DOHH2 (cell line): ENCODE data around the gene LRRC71.
"Not testable (repeated sequence)": the region's sequence is repeated elsewhere in the genome, so short reads cannot be mapped to it uniquely, and the experiment has no call there.

Experiments used
- H3F3A ChIP-seq: fragments of 200-600 bp; sonication (generic), shearing (Covaris generic); 2 replicates; pipeline ENCODE4 v1.6.0; 2016; ENCODE audit warnings: antibody characterized with exemption, mild to moderate bottlenecking; ENCODE audit not compliant: control insufficient read depth, insufficient read depth
- H3K27ac ChIP-seq: fragments of 200-600 bp; sonication (generic); 2 replicates; pipeline ENCODE4 v1.5.1; 2014; ENCODE audit warnings: low read depth, mild to moderate bottlenecking, low read length, moderate library complexity
- H3K27me3 ChIP-seq: fragments of 200-600 bp; sonication (generic); 2 replicates; pipeline ENCODE4 v1.6.1; 2014; ENCODE audit warnings: mild to moderate bottlenecking, low read length, mixed read lengths; ENCODE audit not compliant: control insufficient read depth
- H3K36me3 ChIP-seq: fragments of 200-600 bp; sonication (generic); 2 replicates; pipeline ENCODE4 v1.6.1; 2014; ENCODE audit warnings: mild to moderate bottlenecking, low read length, moderate library complexity, mixed read lengths; ENCODE audit not compliant: control insufficient read depth
- H3K4me1 ChIP-seq: fragments of 200-600 bp; sonication (generic); 2 replicates; pipeline ENCODE4 v1.6.1; 2014; ENCODE audit warnings: mild to moderate bottlenecking, low read length, mixed read lengths; ENCODE audit not compliant: control insufficient read depth
- H3K4me2 ChIP-seq: fragments of 200-600 bp; sonication (generic); 2 replicates; pipeline ENCODE4 v1.6.0; 2014; ENCODE audit warnings: mild to moderate bottlenecking, low read length, moderate library complexity
- H3K4me3 ChIP-seq: fragments of 200-600 bp; sonication (generic); 2 replicates; pipeline ENCODE4 v1.5.1; 2014; ENCODE audit warnings: mild to moderate bottlenecking, low read length, mixed read lengths
- H3K79me2 ChIP-seq: fragments of 200-600 bp; sonication (generic); 2 replicates; pipeline ENCODE4 v1.6.1; 2014; ENCODE audit warnings: mild to moderate bottlenecking, low read length, mixed read lengths; ENCODE audit not compliant: control insufficient read depth
- H3K9me2 ChIP-seq: fragments of 200-600 bp; sonication (generic); replicated peaks from 2 replicates; pipeline ENCODE4 v1.6.1; 2014; ENCODE audit warnings: mild to moderate bottlenecking, low read length, mixed read lengths; ENCODE audit not compliant: control insufficient read depth
- H3K9me3 ChIP-seq: fragments of 200-600 bp; sonication (generic); 2 replicates; pipeline ENCODE4 v1.6.1; 2014; ENCODE audit warnings: antibody characterized with exemption, low read length, mixed read lengths; ENCODE audit not compliant: control insufficient read depth, insufficient read depth
- H4K20me1 ChIP-seq: fragments of 200-600 bp; sonication (generic); 2 replicates; pipeline ENCODE4 v1.6.0; 2014; ENCODE audit warnings: low read depth, mild to moderate bottlenecking, antibody characterized with exemption, low read length, moderate library complexity; ENCODE audit not compliant: control insufficient read depth, insufficient read depth
- EZH2phosphoT487 ChIP-seq: fragments of 200-600 bp; sonication (generic); IDR thresholded peaks from 2 replicates; pipeline ENCODE4 v1.6.1; 2017; ENCODE audit warnings: borderline replicate concordance, mild to moderate bottlenecking, antibody characterized with exemption, low read length, moderate library complexity, mixed read lengths
- TF ChIP-seq, protein P1 (sequence below): fragments of 200-600 bp; sonication (generic); IDR thresholded peaks from one replicate; pipeline ENCODE4 v1.5.1; 2014; ENCODE audit warnings: antibody characterized with exemption, mild to moderate bottlenecking, low read depth, low read length; ENCODE audit not compliant: poor library complexity, severe bottlenecking

The LRRC71 gene

GRCh38 chr1:156926175-156926574 lies 5.7 kb downstream of the LRRC71 start:
- H3K4me3 ChIP-seq = no peak overlapping the region
- H3K27me3 ChIP-seq = peaks cover 39% of the 10 kb centered on the region
- no peak overlapping the region for H3K4me2 ChIP-seq

DNA sequence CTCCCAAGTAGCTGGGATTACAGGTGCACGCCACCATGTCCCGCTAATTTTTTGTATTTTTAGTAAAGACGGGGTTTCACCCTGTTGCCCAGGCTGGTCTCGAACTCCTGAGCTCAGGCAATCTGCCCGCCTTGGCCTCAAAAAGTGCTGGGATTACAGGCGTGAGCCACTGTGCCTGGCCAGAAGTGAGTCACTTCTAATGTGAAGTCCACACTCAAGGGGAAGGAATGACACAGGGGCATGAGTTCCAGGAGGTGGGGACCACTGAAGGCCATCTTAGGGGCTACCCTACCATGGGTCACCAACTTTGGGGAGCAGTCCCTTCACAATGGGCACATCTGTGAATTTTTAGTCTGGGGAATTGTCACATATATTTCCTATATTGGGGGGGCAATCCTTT lies 6.3 kb downstream of the LRRC71 start:
- not testable (repeated sequence) for H3K4me2 ChIP-seq, H3K36me3 ChIP-seq, H3K4me1 ChIP-seq, H3F3A ChIP-seq, H3K9me2 ChIP-seq, H3K79me2 ChIP-seq, H3K27ac ChIP-seq, H3K9me3 ChIP-seq, H3K4me3 ChIP-seq, H4K20me1 ChIP-seq
- H3K27me3 ChIP-seq = peaks cover 37% of the 10 kb centered on the region

More at GRCh38 chr1:156926175-156926574, 5.7 kb downstream of the LRRC71 start:
- no peaks in the 10 kb centered on the region for H4K20me1 ChIP-seq
- no peaks in the 10 kb centered on the region for H3K36me3 ChIP-seq
- no peaks in the 10 kb centered on the region for H3K9me2 ChIP-seq
- H3K4me1 ChIP-seq = no peaks in the 10 kb centered on the region
- no peaks in the 10 kb centered on the region for H3K9me3 ChIP-seq
- no peaks in the 10 kb centered on the region for H3F3A ChIP-seq
- TF ChIP-seq, protein P1, sequence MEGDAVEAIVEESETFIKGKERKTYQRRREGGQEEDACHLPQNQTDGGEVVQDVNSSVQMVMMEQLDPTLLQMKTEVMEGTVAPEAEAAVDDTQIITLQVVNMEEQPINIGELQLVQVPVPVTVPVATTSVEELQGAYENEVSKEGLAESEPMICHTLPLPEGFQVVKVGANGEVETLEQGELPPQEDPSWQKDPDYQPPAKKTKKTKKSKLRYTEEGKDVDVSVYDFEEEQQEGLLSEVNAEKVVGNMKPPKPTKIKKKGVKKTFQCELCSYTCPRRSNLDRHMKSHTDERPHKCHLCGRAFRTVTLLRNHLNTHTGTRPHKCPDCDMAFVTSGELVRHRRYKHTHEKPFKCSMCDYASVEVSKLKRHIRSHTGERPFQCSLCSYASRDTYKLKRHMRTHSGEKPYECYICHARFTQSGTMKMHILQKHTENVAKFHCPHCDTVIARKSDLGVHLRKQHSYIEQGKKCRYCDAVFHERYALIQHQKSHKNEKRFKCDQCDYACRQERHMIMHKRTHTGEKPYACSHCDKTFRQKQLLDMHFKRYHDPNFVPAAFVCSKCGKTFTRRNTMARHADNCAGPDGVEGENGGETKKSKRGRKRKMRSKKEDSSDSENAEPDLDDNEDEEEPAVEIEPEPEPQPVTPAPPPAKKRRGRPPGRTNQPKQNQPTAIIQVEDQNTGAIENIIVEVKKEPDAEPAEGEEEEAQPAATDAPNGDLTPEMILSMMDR = no peak
- no peak for TF ChIP-seq EZH2phosphoT487
- no peaks in the 10 kb centered on the region for H3K79me2 ChIP-seq
- H3K27ac ChIP-seq = no peak overlapping the region

GRCh38 chr1:156927215-156928042 lies 7.0 kb downstream of the LRRC71 start:
- Histone ChIP-seq H3F3A (no peaks in the 10 kb centered on the region), H3K27me3 (peaks cover 37% of the 10 kb centered on the region), H3K4me2 (no peak overlapping the region), H3K27ac (no peak overlapping the region), H3K4me3 (no peak overlapping the region), H3K9me2 (no peaks in the 10 kb centered on the region), H3K36me3 (no peaks in the 10 kb centered on the region), H3K79me2 (no peaks in the 10 kb centered on the region), H3K9me3 (no peaks in the 10 kb centered on the region), H4K20me1 (no peaks in the 10 kb centered on the region), H3K4me1 (no peaks in the 10 kb centered on the region)
- no peak for TF ChIP-seq EZH2phosphoT487
- TF ChIP-seq, protein P1 = peak; percentile 43

DNA sequence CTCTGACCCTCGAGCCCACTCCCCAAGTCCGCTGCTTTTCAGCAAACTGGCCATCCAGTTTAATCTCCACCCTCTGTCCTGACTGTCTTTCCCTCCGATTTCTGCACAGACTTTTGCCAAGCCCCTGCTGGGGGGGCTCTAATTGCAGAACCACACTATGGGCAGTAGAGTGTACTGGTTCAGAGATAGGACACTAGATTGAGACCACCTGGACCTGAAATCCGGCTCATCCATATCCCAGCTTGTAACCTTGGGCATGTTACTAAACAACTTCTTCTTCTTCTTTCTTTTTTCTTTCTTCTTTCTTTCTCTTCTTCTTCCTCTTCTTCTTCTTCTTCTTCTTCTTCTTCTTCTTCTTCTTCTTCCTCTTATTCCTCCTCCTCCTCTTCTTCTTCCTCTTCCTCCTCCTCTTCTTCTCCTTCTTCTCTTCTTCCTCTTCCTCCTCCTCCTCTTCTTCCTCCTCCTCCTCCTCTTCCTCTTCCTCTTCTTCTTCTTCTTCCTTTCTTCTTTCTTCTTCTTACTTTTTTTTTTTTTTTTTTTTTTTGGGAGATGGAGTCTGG lies 7.7 kb downstream of the LRRC71 start:
- no peaks in the 10 kb centered on the region for H3K9me3 ChIP-seq

More for the DNA sequence above, 7.7 kb downstream of the LRRC71 start:
- Histone ChIP-seq H3K4me2 (no peak overlapping the region), H3K79me2 (no peaks in the 10 kb centered on the region), H3F3A (no peaks in the 10 kb centered on the region), H3K4me3 (no peak overlapping the region), H4K20me1 (no peaks in the 10 kb centered on the region), H3K27me3 (peaks cover 30% of the 10 kb centered on the region), H3K4me1 (no peaks in the 10 kb centered on the region), H3K27ac (no peak overlapping the region), H3K9me2 (no peaks in the 10 kb centered on the region), H3K36me3 (no peaks in the 10 kb centered on the region)
- TF ChIP-seq, protein P1 = peak; percentile 26
- TF ChIP-seq EZH2phosphoT487 = no peak
